BLaER1 treated with 17β-estradiol and CSF1 and Interleukin-3, amounts not matched to agents 10 nM and 100 nM (cell line): ENCODE results near the gene STAT3.

ENCODE experiments used
- H3K27ac ChIP-seq, 11 experiments: shearing (Covaris generic); formaldehyde crosslinking; 2 replicates each; pipeline ENCODE4 v1.8.1; 2022
- H3K27me3 ChIP-seq, 11 experiments: shearing (Covaris generic); formaldehyde crosslinking; 2 replicates each; pipeline ENCODE4 v1.8.1; 2022
- H3K36me3 ChIP-seq, 11 experiments: shearing (Covaris generic); formaldehyde crosslinking; 2 replicates each; pipeline ENCODE4 v1.8.1; 2022
- H3K4me1 ChIP-seq, 10 experiments: shearing (Covaris generic); formaldehyde crosslinking; 2 replicates each; pipeline ENCODE4 v1.8.1; 2022
- H3K4me2 ChIP-seq, 11 experiments: shearing (Covaris generic); formaldehyde crosslinking; 2 replicates each; pipeline ENCODE4 v1.8.1; 2022
- H3K4me3 ChIP-seq, 10 experiments: shearing (Covaris generic); formaldehyde crosslinking; 2 replicates each; pipeline ENCODE4 v1.8.1; 2022
- H3K9ac ChIP-seq, 11 experiments: shearing (Covaris generic); formaldehyde crosslinking; 2 replicates each; pipeline ENCODE4 v1.8.1; 2022
- H3K9me3 ChIP-seq, 11 experiments: shearing (Covaris generic); formaldehyde crosslinking; replicated peaks in 1 of 11; 2 replicates each; pipeline ENCODE4 v1.8.1; 2022
- H4K20me1 ChIP-seq, 11 experiments: shearing (Covaris generic); formaldehyde crosslinking; 2 replicates each; pipeline ENCODE4 v1.8.1; 2022
- Cebpa-rat ChIP-seq, 11 experiments: shearing (Covaris generic); IDR thresholded peaks; 2 replicates each; pipeline ENCODE4 v1.8.1; 2022

STAT3 gene

DNA sequence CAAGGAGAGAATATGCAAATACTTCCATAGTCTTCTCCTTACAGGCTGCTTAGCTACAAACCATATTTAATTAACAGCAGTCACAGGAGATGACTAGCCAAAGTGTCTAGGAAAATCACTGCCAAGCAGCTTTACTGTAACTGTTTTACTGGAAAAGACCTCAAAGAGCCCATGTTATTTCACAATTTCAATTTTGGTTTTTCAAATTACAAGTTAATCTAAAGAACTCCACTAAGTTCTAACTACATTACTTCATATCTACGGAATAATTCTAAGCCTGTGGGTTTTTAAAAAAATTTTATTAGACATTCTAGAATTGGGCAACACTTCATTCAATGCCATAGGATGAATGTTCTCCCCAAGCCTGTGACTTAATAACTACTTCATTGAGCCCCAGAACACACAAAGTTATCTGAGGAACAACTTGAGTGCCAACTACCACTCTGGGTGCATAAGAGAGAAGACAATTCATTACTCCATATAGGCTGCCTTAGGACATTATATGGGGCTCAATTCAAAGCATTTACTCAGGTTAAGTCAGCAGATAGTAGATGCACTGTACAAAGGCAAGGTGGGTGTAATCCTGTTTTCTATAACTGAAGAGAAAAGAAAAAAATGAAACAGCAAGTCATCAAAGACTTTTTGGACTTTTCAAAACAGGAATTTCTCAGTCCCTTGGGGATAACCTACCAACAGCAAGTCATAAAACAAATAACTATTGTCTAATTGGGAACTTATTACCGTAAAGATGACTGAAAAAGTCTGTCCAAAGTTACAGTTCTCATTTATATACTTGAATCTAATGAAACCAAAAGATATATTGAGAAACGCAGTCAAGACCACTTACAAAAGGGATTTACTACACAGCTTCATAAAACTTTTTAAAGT is 33.0 kb downstream of the STAT3 start:
- Histone ChIP-seq H3K27me3 (no peaks in the 10 kb centered on the region), H3K4me3 (no peak overlapping the region), H4K20me1 (peaks cover 42 to 100% (median 90%) of the 10 kb centered on the region in 11 experiments; a peak in 21 of 22 replicates), H3K27ac (no peak overlapping the region), H3K4me1 (peaks cover 13 to 40% (median 20%) of the 10 kb centered on the region in 10 experiments), H3K36me3 (peaks cover 0 to 23% (median 0%) of the 10 kb centered on the region in 11 experiments; a peak in 4 of 22 replicates), H3K4me2 (peak overlapping the region in 8 of 11 experiments; percentile 0 to 31 (median 19); a peak in 8 of 22 replicates), H3K9ac (no peak overlapping the region), H3K9me3 (no peaks in the 10 kb centered on the region)
- TF ChIP-seq Cebpa-rat (IDR thresholded peaks at IDR 0.05): no peak

DNA sequence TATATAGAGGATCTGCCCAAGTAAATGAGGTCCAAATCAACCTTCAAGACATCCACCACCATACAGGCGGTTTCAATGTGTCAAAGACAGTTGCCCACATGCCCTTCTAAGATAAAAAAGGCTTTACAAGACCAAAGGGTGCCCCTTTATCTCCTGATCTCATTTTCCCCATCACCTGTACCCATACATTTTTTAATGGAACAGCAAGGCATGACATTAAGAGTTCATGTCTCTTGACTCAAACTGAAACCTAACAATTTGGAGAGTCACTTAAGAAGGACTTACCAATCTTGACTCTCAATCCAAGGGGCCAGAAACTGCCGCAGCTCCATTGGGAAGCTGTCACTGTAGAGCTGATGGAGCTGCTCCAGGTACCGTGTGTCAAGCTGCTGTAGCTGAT is 40.1 kb downstream of the STAT3 start:
- no peak overlapping the region for H3K4me3 ChIP-seq
- H3K27me3 ChIP-seq: no peaks in the 10 kb centered on the region
- no peak overlapping the region for H3K9ac ChIP-seq
- no peak for TF ChIP-seq Cebpa-rat (IDR thresholded peaks at IDR 0.05)
- peaks cover 0 to 12% (median 3%) of the 10 kb centered on the region in 10 experiments; a peak in 8 of 20 replicates for H3K4me1 ChIP-seq
- H3K9me3 ChIP-seq: no peaks in the 10 kb centered on the region
- peaks cover 25 to 80% (median 55%) of the 10 kb centered on the region in 11 experiments; a peak in 20 of 22 replicates for H4K20me1 ChIP-seq
- H3K27ac ChIP-seq: no peak overlapping the region
- H3K4me2 ChIP-seq: no peak overlapping the region
- peaks cover 33 to 71% (median 49%) of the 10 kb centered on the region in 11 experiments for H3K36me3 ChIP-seq

DNA sequence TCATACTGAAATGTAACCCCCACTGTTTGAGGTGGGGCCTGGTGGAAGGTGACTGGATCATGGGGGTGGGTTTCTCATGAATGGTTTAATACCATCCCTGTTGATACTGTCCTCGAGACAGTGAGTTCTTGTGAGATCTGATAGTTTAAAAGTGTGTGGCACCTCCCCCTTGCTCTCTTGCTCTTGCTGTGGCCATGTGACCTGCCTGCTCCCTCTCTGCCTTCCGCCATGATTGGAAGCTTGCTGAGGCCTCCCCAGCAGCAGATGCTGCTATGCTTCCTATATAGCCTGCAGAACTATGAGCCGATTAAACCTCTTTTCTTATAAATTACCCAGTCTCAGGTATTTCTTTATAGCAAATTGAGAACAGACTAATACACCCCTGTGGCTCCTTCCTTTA is 40.6 kb downstream of the STAT3 start:
- Histone ChIP-seq H3K4me1 (peaks cover 0 to 17% (median 3%) of the 10 kb centered on the region in 10 experiments; a peak in 8 of 20 replicates), H3K4me2 (no peak overlapping the region), H3K9me3 (no peaks in the 10 kb centered on the region), H3K27me3 (no peaks in the 10 kb centered on the region), H3K4me3 (no peak overlapping the region), H3K9ac (no peak overlapping the region), H4K20me1 (peaks cover 25 to 80% (median 51%) of the 10 kb centered on the region in 11 experiments; a peak in 20 of 22 replicates), H3K36me3 (peaks cover 34 to 76% (median 54%) of the 10 kb centered on the region in 11 experiments), H3K27ac (no peak overlapping the region)
- no peak for TF ChIP-seq Cebpa-rat (IDR thresholded peaks at IDR 0.05)

DNA sequence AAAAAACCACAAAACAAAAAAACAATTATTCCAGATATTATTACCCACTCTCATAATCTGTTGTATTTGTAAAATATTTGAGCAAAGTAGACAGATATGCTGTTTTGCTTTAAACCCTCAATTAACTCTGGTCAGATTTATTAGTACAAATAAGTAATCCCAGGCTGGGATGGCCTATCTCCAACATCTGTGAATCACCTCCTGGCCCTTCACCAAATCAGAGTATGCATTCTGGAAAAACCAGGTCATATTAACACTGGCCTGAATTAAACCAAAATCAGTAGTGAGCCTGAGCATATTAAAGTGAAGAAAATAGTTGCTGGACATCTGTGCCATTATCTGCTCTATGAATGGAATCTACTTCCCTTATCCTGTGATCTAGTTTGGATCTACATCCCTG is 41.0 kb downstream of the STAT3 start:
- Histone ChIP-seq H3K36me3 (peaks cover 34 to 80% (median 58%) of the 10 kb centered on the region in 11 experiments), H4K20me1 (peaks cover 22 to 80% (median 46%) of the 10 kb centered on the region in 11 experiments; a peak in 20 of 22 replicates), H3K4me3 (no peak overlapping the region), H3K27me3 (no peaks in the 10 kb centered on the region), H3K9me3 (no peaks in the 10 kb centered on the region), H3K4me2 (no peak overlapping the region), H3K4me1 (peaks cover 0 to 18% (median 3%) of the 10 kb centered on the region in 10 experiments; a peak in 8 of 20 replicates), H3K27ac (no peak overlapping the region), H3K9ac (no peak overlapping the region)
- TF ChIP-seq Cebpa-rat (IDR thresholded peaks at IDR 0.05): no peak

DNA sequence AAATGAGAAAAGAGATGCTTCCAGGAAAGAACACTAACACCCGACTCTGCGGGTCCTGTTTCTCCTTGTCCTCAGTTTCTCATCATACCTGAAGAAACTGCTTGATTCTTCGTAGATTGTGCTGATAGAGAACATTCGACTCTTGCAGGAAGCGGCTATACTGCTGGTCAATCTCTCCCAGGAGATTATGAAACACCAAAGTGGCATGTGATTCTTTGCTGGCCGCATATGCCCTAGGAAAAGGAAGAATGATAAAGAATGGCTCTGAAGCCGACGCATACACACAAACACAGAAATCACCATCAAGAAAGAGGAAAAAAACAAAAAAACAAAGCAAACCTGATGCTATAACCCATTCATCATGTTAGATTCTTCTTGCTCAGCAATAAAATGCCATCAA is 41.8 kb downstream of the STAT3 start:
- H3K4me2 ChIP-seq: no peak overlapping the region
- no peak overlapping the region for H3K4me3 ChIP-seq
- H3K4me1 ChIP-seq: peaks cover 0 to 18% (median 3%) of the 10 kb centered on the region in 10 experiments; a peak in 8 of 20 replicates
- H3K36me3 ChIP-seq: peaks cover 39 to 84% (median 65%) of the 10 kb centered on the region in 11 experiments
- H3K27me3 ChIP-seq: no peaks in the 10 kb centered on the region
- H3K9me3 ChIP-seq: no peaks in the 10 kb centered on the region
- no peak for TF ChIP-seq Cebpa-rat (IDR thresholded peaks at IDR 0.05)
- H4K20me1 ChIP-seq: peaks cover 20 to 80% (median 44%) of the 10 kb centered on the region in 11 experiments; a peak in 20 of 22 replicates
- H3K27ac ChIP-seq: no peak overlapping the region
- no peak overlapping the region for H3K9ac ChIP-seq

DNA sequence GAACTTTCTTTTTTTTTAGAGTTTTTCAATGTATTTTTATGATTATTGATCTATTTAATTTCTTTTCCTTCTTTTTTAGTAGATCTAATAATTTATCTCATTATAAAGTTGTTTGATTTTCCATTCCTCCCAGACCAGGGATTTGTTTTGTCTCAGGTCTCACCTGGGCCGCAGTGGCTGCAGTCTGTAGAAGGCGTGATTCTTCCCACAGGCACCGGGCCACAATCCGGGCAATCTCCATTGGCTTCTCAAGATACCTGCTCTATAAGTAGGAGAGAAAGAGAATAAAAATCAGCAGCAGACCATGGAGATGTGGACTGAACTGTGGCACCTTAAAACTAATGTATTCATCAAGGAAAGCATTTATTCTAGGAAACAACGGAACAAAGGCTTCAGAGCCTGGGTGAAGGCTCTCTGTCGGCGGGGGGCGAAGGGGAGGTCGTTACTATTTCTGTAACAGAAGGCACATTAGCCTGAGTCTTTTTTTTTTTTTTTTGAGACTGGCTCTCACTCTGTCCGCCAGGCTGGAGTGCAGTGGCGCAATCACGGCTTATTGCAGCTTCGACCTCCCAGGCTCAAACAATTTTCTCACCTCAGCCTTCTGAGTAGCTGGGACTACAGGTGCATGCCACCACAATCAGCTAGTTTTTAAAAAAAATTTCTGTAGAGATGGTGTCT is 42.7 kb downstream of the STAT3 start:
- Histone ChIP-seq H3K4me3 (no peak overlapping the region), H3K27me3 (no peaks in the 10 kb centered on the region), H3K4me2 (no peak overlapping the region), H3K4me1 (peaks cover 0 to 17% (median 3%) of the 10 kb centered on the region in 10 experiments; a peak in 8 of 20 replicates), H4K20me1 (peaks cover 16 to 80% (median 38%) of the 10 kb centered on the region in 11 experiments; a peak in 20 of 22 replicates), H3K9me3 (no peaks in the 10 kb centered on the region), H3K36me3 (peaks cover 39 to 90% (median 74%) of the 10 kb centered on the region in 11 experiments), H3K27ac (no peak overlapping the region), H3K9ac (no peak overlapping the region)
- no peak for TF ChIP-seq Cebpa-rat (IDR thresholded peaks at IDR 0.05)

DNA sequence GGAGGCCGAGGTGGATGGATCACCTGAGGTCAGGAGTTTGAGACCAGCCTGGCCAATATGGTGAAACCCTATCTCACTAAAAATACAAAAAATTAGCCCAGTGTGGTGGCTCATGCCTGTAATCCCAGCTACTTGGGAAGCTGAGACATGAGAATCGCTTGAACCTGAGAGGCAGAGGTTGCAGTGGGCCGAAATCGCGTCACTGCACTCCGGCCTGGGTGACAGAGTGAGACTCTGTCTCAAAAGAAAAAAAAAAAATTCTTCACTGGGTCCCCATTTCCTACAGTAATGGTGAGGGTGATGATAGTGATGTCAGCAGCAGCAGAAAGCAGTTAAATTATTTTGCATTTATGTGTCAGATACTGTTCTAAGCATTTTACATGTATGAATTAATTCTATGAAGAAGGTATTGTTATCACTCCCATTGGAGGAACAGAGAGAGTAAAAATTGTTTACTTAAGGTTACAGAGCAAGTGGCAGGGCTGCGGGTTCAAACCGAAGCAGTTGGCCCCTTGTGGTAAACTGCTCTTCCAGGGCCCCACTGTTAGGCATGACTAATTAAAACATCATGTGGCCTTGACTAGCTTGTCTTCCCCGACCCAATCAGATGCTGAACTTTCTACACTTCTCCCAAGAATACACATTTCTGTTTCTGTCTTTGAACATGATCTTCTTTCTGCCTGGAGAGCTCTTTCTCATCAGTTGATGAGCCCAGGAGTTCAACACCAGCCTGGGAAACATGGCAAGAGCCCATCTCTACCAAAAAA is 45.8 kb downstream of the STAT3 start:
- no peak overlapping the region for H3K27ac ChIP-seq
- H3K36me3 ChIP-seq: peaks cover 57 to 97% (median 89%) of the 10 kb centered on the region in 11 experiments
- peaks cover 0 to 17% (median 8%) of the 10 kb centered on the region in 10 experiments; a peak in 11 of 20 replicates for H3K4me1 ChIP-seq
- no peak for TF ChIP-seq Cebpa-rat (IDR thresholded peaks at IDR 0.05)
- peaks cover 0 to 72% (median 7%) of the 10 kb centered on the region in 11 experiments; a peak in 12 of 22 replicates for H4K20me1 ChIP-seq
- no peak overlapping the region for H3K4me3 ChIP-seq
- no peak overlapping the region for H3K9ac ChIP-seq
- no peaks in the 10 kb centered on the region for H3K27me3 ChIP-seq
- no peak overlapping the region for H3K4me2 ChIP-seq
- no peaks in the 10 kb centered on the region for H3K9me3 ChIP-seq

DNA sequence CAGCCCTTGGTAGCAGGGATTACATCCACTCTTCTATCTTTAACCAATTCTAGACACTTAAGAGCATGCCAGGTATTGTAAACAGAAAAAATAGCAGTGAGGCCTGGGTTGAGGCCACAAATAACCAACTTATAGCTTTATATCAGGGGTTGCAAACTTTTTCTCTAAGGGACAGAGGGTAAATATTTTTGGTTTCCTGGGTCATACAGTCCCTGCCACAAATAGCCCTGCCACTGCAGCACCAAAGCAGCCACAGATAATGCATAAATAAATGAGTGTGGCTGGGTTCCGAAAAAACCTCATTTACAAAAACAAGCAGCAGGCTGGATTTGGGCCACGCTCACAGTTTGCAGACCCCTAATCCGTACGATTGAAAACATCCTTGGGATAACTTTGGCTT is 46.7 kb downstream of the STAT3 start:
- no peak overlapping the region for H3K27ac ChIP-seq
- no peak overlapping the region for H3K9ac ChIP-seq
- H3K4me2 ChIP-seq: no peak overlapping the region
- no peaks in the 10 kb centered on the region for H3K9me3 ChIP-seq
- TF ChIP-seq Cebpa-rat (IDR thresholded peaks at IDR 0.05): no peak
- H3K36me3 ChIP-seq: peaks cover 63 to 97% (median 92%) of the 10 kb centered on the region in 11 experiments
- H3K27me3 ChIP-seq: no peaks in the 10 kb centered on the region
- peaks cover 0 to 67% (median 4%) of the 10 kb centered on the region in 11 experiments; a peak in 8 of 22 replicates for H4K20me1 ChIP-seq
- peaks cover 0 to 17% (median 8%) of the 10 kb centered on the region in 10 experiments; a peak in 11 of 20 replicates for H3K4me1 ChIP-seq
- no peak overlapping the region for H3K4me3 ChIP-seq
